HG03095 (cell line): ENCODE results near the gene KCNAB1.
A peak's percentile ranks its signal among the peaks of the same experiment; 100 is the strongest.

Experiments used
- ATAC-seq: cut with Tn5 transposase; IDR thresholded peaks from one replicate; pipeline ENCODE4 v1.9.1; 2021; ENCODE audit warnings: moderate library complexity; ENCODE audit not compliant: unreplicated experiment

The KCNAB1 gene

GRCh38 chr3:156519758-156520162 lies 399.4 kb downstream of the KCNAB1 start:
- peak; percentile 54 for ATAC-seq

DNA sequence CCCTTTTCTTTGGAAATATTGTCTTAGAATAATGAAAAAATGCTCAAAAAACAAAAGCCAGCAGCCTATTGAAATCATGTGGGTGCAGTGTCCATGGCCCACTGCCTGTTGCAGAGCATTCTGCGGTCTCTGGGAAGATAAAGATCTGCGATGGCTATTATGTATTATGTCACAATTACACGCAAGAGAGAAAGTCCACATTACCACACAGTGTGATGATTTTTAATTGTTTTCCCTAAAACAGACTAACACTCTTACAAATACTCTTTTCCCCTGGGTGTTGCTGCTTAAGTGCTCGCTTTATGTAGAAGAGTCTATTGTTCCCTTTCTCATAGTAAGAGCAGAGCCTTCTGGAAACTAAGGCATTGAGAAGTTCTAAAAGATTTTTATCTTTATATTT lies 402.3 kb downstream of the KCNAB1 start:
- no peak for ATAC-seq

DNA sequence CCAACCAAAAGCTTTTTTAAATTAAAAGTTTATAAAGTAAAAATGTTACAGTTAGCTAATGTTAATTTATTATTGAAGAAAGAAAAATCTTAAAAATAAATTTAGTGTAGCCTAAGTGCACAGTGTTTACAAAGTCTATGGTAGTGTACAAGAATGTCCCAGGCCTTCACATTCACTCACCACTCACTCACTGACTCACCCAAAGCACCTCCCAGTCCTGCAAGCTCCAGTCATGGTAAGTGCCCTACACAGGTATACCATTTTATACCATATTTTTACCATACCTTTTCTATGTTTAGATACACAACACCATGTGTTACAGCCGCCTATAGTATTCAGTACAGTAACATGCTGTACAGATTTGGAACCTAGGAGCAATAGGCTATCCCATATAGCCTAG lies 405.4 kb downstream of the KCNAB1 start:
- ATAC-seq = no peak

- ATAC-seq = no peak
Measured at GRCh38 chr3:156527060-156527459, 406.7 kb downstream of the KCNAB1 start.

- no peak for ATAC-seq
Measured at GRCh38 chr3:156530980-156531379, 410.6 kb downstream of the KCNAB1 start.

DNA sequence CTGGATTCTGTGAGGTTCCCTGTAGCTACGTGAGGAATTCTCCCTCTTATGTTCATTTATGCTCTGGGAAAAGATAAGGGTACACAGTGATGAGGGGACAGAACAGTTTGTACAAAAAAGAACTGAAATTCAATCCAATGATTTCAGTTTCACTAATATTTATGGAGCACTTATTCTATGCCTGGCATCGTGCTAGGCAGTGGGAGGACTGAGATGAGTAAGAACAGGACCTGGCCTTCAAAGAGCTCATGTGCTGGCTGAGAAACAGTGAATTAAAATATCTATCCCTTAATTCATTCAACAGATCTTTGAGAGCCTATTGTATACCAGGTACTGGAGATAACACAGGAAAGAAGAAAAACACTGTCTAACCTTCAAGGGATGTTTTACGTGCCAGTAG lies 412.4 kb downstream of the KCNAB1 start:
- no peak for ATAC-seq

GRCh38 chr3:156533205-156533604 lies 412.8 kb downstream of the KCNAB1 start:
- no peak for ATAC-seq

- ATAC-seq = no peak
Measured at GRCh38 chr3:156535162-156535627, 414.8 kb downstream of the KCNAB1 start.

DNA sequence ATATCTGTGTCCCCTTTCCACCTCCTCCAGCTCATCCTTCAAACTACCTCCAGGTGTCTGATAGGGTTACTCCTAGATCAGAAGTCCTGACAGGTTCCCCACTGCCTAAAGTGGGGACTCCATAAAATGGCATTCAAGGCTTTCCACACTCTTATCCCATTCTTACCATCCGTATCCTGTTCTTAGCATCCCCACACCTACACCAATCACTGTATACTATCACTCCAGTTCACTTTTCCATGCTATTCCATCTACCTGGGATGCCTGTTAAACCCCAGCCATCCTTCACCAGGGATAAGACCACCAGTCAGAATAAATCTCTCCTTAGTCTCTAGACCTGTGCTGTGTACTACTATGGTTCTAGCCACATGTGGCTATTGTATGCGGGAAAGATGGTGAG lies 415.4 kb downstream of the KCNAB1 start:
- no peak for ATAC-seq

DNA sequence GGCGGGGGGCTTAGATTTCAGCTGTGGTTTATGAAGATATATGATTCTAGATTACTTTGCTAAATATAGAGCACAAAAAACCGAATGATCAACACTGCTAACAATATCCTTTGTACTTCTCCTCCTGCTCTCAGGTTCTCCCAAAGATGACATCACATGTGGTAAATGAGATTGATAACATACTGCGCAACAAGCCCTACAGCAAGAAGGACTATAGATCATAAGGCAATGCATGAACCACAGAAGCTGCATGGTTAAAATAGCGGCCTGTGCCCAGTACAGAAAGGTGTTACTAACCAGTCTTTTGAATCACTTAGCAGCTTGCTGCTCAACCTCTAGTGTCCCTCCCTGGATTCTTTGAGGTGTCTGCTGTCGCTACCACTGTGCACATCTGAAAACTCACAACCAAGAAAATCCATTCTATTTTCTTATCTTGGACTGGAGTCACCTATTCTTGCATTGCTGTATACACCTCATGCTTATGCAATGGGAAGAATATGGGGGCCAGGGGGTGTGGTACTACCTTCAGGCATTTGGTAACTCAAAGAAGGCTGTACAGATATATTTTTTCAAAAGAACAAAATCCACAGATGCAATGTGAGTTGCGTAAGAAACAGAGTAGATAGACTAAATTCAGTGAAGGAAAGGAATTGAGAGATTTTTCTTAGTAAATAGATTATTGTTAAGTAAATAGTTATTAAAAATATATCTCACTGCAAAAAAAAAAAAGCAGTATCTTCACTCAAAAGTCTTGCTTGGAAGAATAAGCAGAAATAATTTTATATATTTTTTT lies 416.3 kb downstream of the KCNAB1 start:
- no peak for ATAC-seq

DNA sequence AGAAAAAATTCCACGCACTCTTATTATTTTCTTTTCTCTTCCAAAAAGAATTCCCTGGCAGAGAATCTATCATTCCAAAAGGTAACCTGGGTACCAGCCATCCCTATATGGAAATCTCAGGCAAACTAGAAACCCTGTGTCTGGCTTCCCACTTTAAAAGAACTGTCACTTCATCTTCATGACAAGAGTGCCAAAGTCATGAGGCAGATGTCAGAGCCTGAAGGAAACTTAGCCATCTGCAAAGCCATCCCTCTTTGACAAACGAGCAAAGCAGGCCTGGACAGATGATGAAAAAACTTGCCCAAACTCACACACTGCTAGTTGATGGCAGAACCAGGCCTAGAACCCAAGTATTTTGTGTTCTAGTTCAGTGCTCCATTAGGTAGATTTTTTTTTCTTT lies 418.7 kb downstream of the KCNAB1 start:
- ATAC-seq = no peak

DNA sequence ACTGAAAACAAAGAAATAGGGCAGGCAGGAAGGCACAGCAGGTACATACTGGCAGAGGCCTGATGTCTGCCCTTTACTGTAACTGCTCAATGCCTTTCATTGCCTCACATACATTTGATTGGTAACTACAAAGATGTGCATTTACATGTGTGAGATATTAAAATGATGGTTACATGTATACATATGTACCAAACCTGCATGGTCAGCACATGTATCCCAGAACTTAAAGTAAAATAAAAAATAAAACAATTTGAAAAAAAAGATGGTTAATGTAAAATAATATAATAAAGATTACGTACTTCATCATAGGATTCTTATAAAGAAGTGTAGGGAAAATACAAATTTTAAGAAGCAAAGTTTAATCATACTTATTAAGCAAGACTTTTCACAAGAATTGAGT lies 419.4 kb downstream of the KCNAB1 start:
- no peak for ATAC-seq

DNA sequence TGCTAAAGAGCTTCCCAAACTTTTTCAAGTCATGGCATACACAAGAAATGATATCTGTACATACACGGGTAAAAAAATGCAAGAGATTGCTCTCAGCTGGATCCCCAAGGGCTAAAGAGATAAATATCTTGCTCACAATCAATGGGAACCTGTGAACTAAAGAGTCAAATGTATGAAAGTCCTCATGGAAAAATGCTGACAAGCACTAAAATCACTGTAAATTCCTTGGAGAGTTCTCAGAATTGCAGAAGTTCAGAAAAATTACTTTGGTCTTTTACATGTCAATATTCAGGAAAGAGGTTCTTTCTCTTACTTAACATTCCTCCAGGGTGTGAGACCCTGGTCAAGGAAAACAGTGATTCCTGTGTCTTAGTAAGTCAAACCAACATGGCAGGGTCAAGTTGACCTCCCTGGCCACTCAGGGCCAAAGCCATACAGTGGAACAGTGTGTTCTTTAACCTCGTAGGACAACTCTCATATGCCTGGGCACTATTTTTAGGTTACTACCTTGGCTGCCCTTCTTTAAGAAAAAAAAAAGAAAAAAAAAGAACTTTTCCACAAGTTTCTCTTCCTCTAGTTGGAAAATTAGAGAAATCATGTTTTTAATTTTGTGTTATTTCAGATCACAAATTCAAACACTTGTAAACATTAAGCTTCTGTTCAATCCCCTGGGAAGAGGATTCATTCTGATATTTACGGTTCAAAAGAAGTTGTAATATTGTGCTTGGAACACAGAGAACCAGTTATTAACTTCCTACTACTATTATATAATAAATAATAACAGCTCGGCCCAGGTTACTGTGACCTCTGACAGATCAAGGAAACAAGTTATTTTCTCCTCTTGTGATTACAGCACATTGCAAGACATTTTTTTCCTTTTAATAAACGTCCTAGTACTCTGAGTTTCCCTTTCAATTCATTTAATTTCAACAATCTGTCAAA lies 422.0 kb downstream of the KCNAB1 start:
- no peak for ATAC-seq

GRCh38 chr3:156543043-156543555 lies 422.7 kb downstream of the KCNAB1 start:
- no peak for ATAC-seq

GRCh38 chr3:156547637-156548036 lies 427.3 kb downstream of the KCNAB1 start:
- no peak for ATAC-seq

DNA sequence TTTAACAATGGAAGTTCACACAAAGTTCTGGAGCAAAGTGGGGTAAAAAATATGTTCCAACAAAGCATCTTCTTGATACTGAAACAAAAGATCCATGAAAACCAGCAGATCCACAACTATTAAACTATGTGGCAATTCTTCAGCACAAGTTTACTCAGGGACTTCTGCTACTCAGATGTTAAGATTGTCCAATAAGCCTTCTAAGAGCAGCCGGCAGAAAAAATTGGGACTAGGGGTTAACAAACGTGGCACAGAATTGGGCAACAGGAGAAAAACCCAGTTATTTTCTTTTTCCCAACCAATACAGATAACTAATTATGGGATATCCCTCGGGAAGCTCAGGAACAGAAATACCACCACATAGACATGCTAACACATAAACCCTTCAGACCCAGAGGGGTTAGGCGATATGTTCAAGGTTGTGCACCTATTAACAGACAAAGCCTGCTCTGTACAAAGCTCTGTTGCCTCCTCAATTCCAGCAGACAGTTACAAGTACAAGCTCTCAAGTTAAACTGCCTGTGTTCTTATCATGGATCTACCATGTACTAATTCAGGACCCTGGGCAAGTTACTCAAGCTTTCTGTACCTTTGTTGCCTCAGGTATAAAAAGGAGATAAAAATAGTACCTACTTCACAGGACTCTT lies 427.8 kb downstream of the KCNAB1 start:
- no peak for ATAC-seq

DNA sequence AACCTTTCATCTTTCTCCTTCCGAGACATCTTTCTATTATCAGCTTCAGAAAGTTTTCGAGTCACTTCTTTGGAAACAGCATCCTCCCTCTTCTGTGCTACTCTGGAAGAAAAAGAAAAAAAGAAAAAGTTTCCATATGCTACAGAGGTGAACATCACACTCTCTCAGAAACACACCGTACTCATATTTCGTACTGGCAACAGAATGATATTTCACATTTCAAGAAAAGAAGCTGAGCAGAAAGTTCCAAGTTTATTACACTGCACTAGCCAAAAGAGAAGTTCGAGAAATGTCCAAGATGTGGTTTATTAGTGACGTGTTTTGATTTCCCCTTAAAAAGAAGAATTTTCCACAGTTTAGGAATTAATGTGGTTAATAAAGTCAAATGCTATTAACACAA lies 428.5 kb downstream of the KCNAB1 start:
- no peak for ATAC-seq

DNA sequence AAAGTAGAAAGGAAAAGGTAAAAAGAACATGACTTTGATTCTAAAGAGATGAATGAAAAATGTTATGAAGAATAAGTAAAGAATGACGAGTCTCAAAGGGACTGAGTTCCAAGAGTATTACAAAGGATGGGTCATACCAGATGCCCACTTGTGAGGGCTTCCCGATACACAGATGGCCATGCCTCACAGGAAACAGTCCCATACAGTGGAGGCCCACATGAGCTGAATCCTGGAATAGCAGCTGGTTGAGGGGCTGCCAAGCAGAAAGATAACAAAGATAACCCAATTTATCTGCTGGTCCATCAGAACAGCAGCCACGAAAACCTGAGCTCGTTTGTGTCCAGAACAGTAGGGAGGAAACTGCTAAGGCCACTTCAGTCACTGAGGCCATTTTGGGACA lies 430.9 kb downstream of the KCNAB1 start:
- no peak for ATAC-seq

DNA sequence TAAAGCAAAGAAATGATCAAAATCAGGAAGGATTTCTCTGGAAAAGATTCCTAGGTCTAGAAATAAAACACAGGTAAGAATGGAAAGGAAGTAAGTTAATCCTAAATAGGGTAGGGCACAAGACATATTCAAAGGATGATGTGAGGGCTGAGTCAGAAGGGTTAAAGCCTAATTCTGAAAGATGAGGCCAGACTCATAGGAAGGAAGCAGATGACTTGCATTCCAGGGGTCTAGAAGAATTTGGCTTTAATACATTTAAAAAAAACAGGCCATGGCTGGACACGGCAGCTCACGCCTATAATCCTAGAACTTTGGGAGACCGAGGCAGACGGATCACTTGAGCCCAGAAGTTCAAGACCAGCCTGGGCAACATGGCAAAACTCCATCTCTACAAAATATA lies 431.4 kb downstream of the KCNAB1 start:
- no peak for ATAC-seq

GRCh38 chr3:156552973-156553372 lies 432.6 kb downstream of the KCNAB1 start:
- no peak for ATAC-seq

GRCh38 chr3:156553705-156554356 lies 433.5 kb downstream of the KCNAB1 start:
- no peak for ATAC-seq
